Esophagus muscularis mucosa (tissue), 4 donors: ENCODE measurements around the gene PPP2R3B. TPM values are rescaled to one million over a fixed set of nuclear protein-coding genes. Genes with fewer than 3 reads are reported as not detected.

ENCODE experiments used
- DNase-seq: peaks from one replicate; pipeline ENCODE4 v3.0.0-alpha.2; 2017; ENCODE audit errors: extremely low spot score
- H3K27ac ChIP-seq, 4 donors: fragments of 200-600 bp; sonication (generic); replicated peaks in 1 of 4; 1 replicate in 3 of 4; 2 replicates in 1 of 4; pipeline ENCODE4 v1.5.1; 2016 to 2019; ENCODE audit warnings: mild to moderate bottlenecking in 1 of 4
- H3K27me3 ChIP-seq, 4 donors: fragments of 200-600 bp; sonication (generic); one replicate each; pipeline versions ENCODE4 v1.5.1 to v1.6.0; 2016 to 2019
- H3K36me3 ChIP-seq, 4 donors: fragments of 200-600 bp; sonication (generic); one replicate each; pipeline ENCODE4 v1.5.1; 2016 to 2019
- H3K4me1 ChIP-seq, 4 donors: fragments of 200-600 bp; sonication (generic); one replicate each; pipeline ENCODE4 v1.5.1; 2016 to 2019
- H3K4me3 ChIP-seq, 4 donors: fragments of 200-600 bp; sonication (generic); 1 replicate in 2 of 4; 2 replicates in 2 of 4; pipeline ENCODE4 v1.5.1; 2016 to 2019; ENCODE audit warnings: mild to moderate bottlenecking in 4 of 4, moderate library complexity in 1 of 4
- H3K9me3 ChIP-seq, 4 donors: fragments of 200-600 bp; sonication (generic); 1 replicate in 3 of 4; 2 replicates in 1 of 4; pipeline ENCODE4 v1.5.1; 2016 to 2019
- CTCF ChIP-seq, 3 experiments: fragments of 200-600 bp in 2 of 3; fragments of 450-650 bp in 1 of 3; sonication (generic) in 2 of 3; IDR thresholded peaks; one replicate each; pipeline ENCODE4 v1.5.1; 2017 to 2019; ENCODE audit warnings: antibody characterized with exemption in 3 of 3, mild to moderate bottlenecking in 2 of 3, moderate library complexity in 1 of 3
- EP300 ChIP-seq: sonication (generic); formaldehyde crosslinking; IDR thresholded peaks from one replicate; pipeline ENCODE4 v1.6.1; 2017; ENCODE audit warnings: antibody characterized with exemption
- POLR2A ChIP-seq: fragments of 450-650 bp; IDR thresholded peaks from one replicate; pipeline ENCODE4 v1.6.1; 2017; ENCODE audit warnings: antibody characterized with exemption, moderate library complexity, mild to moderate bottlenecking, low read depth
- POLR2AphosphoS5 ChIP-seq, 2 donors: sonication (generic); formaldehyde crosslinking; IDR thresholded peaks; one replicate each; pipeline ENCODE4 v1.6.1; 2017; ENCODE audit warnings: antibody characterized with exemption in 2 of 2
- WGBS: methylation state at CpG from one replicate; pipeline ENCODE4 v1.1.5; 2018; 5-methylcytosine and 5-hydroxymethylcytosine counted together
- intact Hi-C: fragments of 100-400 bp; cut with DNase I; formaldehyde crosslinking; loops from one replicate; pipeline ENCODE4 v1.15.1; 2023
- total RNA-seq, 4 donors: library from RNA; depleted of rRNA; stranded (reverse); fragments of >200 nt; gene quantifications; one replicate each; pipeline versions ENCODE4 v1.1.0 to v1.2.1, GENCODE V29; 2016

Gene PPP2R3B
- total RNA-seq, 4 donors from 2014 or later, result 4.0 to 8.3 (median 5.4) TPM

DNA sequence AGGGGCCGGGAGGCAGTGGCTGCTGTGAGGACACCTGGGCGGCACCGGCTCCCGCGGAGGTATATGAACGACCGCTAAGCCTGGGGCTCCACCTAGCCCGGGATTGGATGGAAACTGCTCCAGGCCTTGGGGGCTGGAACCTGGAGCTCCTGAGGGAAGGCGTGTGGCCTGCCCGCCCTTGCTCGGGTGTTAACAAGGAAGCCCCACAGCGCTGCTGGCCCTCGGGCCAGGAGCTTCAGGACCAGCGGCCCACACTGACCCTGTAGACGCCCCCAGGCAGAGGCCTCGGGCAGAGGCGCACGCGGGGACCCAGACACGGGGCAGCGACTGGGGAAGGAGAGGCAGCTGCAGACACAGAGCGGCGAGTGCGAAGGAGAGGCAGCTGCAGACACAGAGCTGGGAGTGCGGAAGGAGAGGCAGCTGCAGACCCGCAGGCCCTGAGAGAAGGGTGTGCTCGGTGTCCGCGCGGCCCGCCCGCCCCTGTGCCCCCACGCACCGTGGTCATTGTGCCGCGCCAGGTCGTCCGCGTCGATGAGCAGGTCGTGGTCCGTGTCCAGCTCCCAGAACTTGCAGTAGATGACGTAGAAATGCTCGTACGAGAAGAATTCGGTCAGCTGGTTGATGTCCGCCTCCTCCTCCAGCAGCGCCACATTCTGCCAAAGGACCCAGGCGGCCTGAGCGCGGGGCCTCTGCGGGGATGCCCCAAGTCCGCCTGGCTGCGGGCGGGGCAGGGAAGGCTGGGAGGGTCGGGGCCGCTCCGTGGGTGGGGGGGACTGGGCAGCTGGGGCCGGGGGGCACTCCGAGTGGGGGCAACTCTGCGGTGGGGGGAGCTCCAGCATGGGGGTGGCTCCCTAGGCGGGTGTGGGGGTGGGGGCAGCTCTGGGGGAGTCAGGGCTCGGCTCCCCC is 41.4 kb downstream of the PPP2R3B start:
- 95% methylated on average over 50 of the region's 63 CpGs for WGBS
- Histone ChIP-seq H3K36me3 (peaks cover 0 to 41% (median 20%) of the 10 kb centered on the region in 4 donors), H3K9me3 (no peaks in the 10 kb centered on the region), H3K27ac (no peak overlapping the region), H3K4me1 (peaks cover 0 to 3% (median 0%) of the 10 kb centered on the region in 4 donors), H3K4me3 (no peak overlapping the region), H3K27me3 (no peaks in the 10 kb centered on the region)
- intact Hi-C loops, result no loop called here
- DNase-seq, result no peak
- TF ChIP-seq CTCF (IDR thresholded peaks at IDR 0.05) (no peak), POLR2A (no peak), EP300 (no peak), POLR2AphosphoS5 (IDR thresholded peaks at IDR 0.05) (no peak)

DNA sequence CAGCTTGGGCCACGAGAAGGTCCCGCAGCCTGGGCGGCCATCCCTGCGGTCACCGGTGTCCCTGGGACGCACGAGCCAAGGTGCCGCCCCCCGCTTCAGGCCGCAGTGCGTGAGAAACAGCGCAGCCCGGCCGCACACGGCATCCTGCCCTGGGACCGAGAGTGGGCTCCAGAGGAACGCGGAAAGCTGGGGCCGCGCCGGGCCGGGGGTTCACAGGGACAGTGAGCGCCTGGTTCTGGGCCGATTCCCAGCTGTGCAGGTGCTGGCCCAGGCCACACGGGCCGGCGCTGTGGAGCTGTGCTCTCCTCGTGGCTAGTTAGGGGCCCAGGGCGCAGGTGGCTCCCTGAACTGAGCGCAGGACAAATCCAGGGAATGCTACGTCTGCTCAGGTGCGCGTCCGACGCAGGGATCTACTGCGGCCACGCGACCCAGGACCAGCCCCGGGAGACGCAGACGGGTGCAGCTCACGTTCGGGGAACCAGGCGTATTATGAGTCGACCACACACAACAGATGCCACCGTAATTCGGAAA is 42.3 kb downstream of the PPP2R3B start:
- no peak for TF ChIP-seq CTCF (IDR thresholded peaks at IDR 0.05)
- no peak for TF ChIP-seq POLR2AphosphoS5 (IDR thresholded peaks at IDR 0.05)
- TF ChIP-seq POLR2A, result no peak
- no peak for TF ChIP-seq EP300
- no peak for DNase-seq
- Histone ChIP-seq H3K4me3 (no peak overlapping the region), H3K36me3 (peaks cover 0 to 41% (median 20%) of the 10 kb centered on the region in 4 donors), H3K9me3 (no peaks in the 10 kb centered on the region), H3K27me3 (no peaks in the 10 kb centered on the region), H3K4me1 (peaks cover 0 to 3% (median 0%) of the 10 kb centered on the region in 4 donors), H3K27ac (no peak overlapping the region)
- intact Hi-C loops, result no loop called here
- WGBS, result over 99% methylated on average over 33 of the region's 47 CpGs

- no peak for DNase-seq
- peaks cover 0 to 60% (median 37%) of the 10 kb centered on the region in 4 donors for H3K36me3 ChIP-seq
Measured at GRCh38 chrX:341541-342101, 45.1 kb downstream of the PPP2R3B start.

More at GRCh38 chrX:341541-342101, 45.1 kb downstream of the PPP2R3B start:
- Histone ChIP-seq H3K27ac (no peak overlapping the region), H3K9me3 (no peaks in the 10 kb centered on the region), H3K4me1 (no peaks in the 10 kb centered on the region), H3K27me3 (no peaks in the 10 kb centered on the region), H3K4me3 (no peak overlapping the region)
- WGBS, result 95% methylated on average over 35 of the region's 36 CpGs
- intact Hi-C loops, result no loop called here
- TF ChIP-seq POLR2AphosphoS5 (IDR thresholded peaks at IDR 0.05), result no peak
- no peak for TF ChIP-seq CTCF (IDR thresholded peaks at IDR 0.05)
- TF ChIP-seq EP300, result no peak
- no peak for TF ChIP-seq POLR2A
